GM19238 (cell line): ENCODE data around the gene DEPDC5.

ENCODE experiments used
- DNase-seq: peaks from one replicate; pipeline ENCODE4 v3.0.0; 2011; ENCODE audit warnings: low spot score; ENCODE audit not compliant: insufficient read length

DEPDC5 gene

DNA sequence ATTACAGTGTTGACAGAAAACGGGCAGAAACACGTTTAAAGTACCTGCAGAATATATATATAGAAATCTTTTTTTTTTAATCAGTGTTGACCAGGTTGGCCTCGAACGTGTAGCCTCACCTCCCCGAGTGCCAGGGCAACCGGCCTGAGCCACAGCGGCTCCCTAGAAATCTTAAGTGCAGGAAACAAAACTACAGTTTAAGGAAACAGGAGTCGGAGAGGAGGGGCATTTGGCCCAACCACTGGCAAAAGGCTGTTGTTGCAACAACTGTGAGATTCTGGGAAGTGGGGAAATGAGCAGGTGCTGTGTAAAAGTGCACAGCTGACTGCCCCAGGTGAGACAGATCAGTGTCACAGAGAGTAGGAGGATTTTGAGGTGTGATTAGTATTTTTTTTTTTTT lies 194.2 kb downstream of the DEPDC5 start:
- DNase-seq = no peak

DNA sequence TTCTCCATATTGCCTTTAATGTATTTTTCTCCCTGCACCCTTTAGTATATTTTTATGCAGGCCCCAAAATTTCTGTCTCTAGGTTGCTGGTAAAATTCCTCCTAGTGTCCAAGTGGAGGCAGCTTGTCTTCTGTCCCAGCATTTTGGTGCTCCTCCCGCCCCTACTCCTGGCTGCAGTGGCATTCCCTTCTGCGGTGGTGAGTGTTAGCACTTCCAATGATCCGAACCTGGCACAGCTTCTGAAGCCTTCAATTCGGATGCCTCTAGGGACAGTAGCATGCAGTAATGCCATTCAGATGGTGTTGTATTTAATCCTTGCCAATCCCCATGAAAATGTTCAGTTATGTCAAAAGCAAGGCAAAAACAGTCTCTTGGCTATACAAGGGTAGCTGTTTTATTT lies 196.4 kb downstream of the DEPDC5 start:
- no peak for DNase-seq

DNA sequence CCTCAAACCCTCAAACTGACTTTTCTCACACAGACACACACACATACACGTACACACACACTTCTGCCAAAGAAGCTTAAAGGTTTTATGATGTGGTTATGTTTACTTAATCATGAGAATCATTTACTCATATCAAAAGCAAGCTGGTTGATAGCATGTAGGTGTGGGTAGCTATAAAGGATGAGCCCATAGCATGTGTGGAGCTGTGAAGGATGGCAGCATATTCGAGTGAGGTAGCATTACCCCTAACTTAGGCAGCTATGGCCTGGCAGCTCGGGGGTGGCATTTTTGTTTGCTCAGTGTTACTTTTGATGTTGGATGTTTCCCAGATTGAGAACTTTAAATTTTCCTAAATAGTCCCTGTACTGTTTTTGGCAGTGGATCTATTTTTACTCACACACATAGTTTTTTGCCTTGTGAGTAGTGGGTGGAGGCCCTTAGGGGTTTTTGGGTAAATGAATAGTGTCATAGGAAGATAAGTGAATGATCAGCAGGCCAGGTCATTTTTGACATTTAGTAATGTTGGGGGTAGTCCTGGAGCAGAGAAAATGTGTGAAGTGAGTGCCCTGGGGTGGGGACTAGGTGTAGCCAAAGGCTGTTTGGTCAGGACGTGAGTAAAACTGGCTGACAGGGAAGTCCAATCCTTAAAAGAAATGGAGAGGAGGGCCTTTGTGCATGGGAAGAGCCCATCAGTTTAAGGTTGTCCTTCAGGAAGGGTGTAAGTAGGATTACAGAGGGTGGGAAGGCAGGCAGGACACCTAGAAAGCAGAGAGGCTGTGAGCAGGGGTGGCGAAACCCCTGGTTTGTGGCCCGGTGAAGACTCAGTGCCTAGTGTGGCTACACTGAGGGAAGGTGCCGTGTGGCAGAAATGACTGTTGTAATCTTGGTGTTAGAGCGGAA lies 197.6 kb downstream of the DEPDC5 start:
- DNase-seq = no peak

DNA sequence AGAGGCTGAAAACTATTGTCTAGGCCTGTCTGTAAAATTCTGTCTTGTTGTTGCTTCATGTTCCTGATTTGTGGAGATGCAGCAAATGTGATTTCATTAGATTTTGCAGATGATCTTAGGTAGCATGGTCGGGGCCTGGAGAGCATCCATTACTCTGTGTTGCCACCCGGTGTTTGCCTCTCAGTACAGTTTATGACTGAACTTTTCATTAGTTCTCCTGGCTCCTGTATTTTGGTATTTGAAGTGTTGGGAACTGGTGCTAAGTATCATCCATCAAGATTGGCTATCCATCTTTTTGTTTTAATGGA lies 198.2 kb downstream of the DEPDC5 start:
- no peak for DNase-seq

DNA sequence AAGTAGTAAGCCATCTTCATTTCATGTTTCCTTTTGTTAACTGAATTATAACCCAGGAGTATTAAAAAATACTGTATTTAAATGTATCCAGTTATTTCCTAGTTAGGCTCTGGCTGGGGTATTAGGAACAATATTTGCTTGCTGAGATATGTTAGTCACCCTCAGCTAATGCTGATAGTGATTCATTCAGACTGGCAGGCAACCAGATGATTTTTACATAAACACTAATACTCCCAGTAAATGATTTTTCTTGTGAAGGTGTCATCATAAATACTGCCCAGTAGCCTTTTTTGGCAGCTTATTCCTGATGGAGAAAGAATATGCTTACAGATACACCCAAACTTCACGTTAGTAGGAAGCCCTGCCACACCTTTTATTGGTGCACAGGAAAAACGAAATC lies 198.7 kb downstream of the DEPDC5 start:
- no peak for DNase-seq

DNA sequence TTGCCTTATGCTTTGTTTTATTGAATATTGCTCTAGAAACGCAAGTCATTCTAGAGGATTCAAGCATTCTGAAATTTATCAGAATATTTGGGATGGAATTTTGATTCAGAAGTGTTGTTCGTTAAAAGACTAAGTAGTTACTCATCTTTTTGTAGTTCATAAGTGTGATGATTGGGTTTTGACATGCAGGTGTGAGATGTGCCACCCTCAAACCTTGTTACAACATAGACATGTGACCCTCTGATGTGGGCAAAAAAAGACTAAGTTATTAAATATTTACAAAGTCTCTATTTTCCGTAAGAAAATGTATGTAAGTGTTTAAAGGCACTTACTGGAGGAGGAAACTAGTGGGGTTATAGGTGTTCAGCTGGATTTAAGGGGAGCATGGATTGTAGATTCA lies 199.4 kb downstream of the DEPDC5 start:
- no peak for DNase-seq

DNA sequence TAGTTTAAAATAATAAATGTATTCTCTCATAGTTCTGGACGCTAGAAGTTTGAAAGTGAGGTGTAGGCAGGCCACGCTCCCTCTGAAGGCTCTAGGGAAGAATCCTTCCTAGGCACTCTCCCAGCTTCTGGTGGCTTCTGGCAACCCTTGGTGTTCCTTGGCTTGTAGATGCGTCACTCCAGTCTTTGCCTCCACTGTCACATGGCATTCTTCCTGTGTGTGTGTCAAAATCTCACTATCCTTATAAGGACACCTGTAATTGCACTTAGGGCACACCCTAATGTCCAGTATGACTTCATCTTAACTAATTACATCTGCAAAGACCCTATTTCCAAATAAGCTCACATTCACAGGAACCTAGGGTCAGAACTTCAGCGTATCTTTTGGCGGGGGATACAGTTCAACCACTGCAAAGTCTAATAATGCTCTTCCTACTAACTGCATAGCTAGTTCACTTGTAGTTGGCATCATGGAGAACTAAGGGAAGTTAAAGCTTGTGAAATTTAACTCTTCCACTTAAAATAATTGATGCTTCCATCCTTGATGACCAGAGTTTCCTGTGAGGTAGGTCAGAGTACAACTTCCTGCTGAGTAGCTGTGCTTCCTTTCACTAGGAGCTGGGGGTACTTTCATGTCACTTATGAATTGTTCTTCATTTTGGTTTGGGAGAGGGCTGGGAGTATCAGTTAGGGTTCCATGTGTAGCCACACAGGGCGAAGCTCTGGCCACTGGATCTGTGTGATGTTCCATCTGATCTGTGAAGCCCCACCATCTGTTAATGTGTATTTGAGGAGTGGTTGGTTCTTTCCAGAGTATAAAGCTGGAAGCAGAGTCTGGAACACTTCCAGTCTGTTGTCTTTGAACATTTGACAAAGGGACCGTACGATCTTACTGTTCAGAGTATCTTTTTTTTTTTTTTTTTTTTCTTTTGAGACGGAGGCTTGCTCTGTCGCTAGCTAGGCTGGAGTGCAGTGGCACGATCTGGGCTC lies 201.0 kb downstream of the DEPDC5 start:
- no peak for DNase-seq

DNA sequence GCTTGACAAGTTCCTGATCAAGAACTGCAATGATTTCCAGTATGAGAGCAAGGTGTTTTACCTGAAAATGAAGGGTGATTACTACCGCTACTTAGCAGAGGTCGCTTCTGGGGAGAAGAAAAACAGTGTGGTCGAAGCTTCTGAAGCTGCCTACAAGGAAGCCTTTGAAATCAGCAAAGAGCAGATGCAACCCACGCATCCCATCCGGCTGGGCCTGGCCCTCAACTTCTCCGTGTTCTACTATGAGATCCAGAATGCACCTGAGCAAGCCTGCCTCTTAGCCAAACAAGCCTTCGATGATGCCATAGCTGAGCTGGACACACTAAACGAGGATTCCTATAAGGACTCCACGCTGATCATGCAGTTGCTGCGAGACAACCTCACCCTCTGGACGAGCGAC lies 202.5 kb downstream of the DEPDC5 start:
- DNase-seq = no peak
